DND-41 (cell line): ENCODE measurements around the gene COPZ1.

Experiments
- ATAC-seq: fragments of 200-7000 bp; cut with Tn5 transposase; 3 replicates; pipeline ENCODE4 v1.9.1; 2021; ENCODE audit warnings: low read depth; ENCODE audit not compliant: insufficient read depth
- DNase-seq: peaks from one replicate; pipeline ENCODE4 v3.0.0-alpha.2; 2020
- H2AFZ ChIP-seq: 2 replicates; pipeline ENCODE4 v1.6.0; 2012; ENCODE audit warnings: low read depth, low read length
- H3K27ac ChIP-seq: 2 replicates; pipeline ENCODE4 v1.5.1; 2012; ENCODE audit warnings: low read length, inconsistent platforms
- H3K27me3 ChIP-seq: fragments of 200-600 bp; sonication (generic); 2 replicates; pipeline ENCODE4 v1.6.0; 2012; ENCODE audit warnings: low read length, mild to moderate bottlenecking, inconsistent platforms; ENCODE audit not compliant: insufficient read depth, poor library complexity
- H3K36me3 ChIP-seq: 2 replicates; pipeline ENCODE4 v1.5.1; 2012; ENCODE audit warnings: low read length, inconsistent platforms; ENCODE audit not compliant: insufficient read depth
- H3K4me1 ChIP-seq: 2 replicates; pipeline ENCODE4 v1.5.1; 2012; ENCODE audit warnings: mild to moderate bottlenecking, low read length; ENCODE audit not compliant: insufficient read depth
- H3K4me2 ChIP-seq: 2 replicates; pipeline ENCODE4 v1.6.0; 2012; ENCODE audit warnings: mild to moderate bottlenecking, moderate library complexity, low read length, inconsistent platforms; ENCODE audit not compliant: insufficient read depth
- H3K4me3 ChIP-seq, 2 experiments: fragments of 200-600 bp in 1 of 2; shearing (Covaris generic) in 1 of 2; 2 replicates each; pipeline ENCODE4 v1.5.1; 2012 to 2016; ENCODE audit warnings: inconsistent platforms in 2 of 2, low read length in 2 of 2, mild to moderate bottlenecking in 2 of 2, low read depth in 1 of 2, moderate library complexity in 1 of 2
- H3K79me2 ChIP-seq: 2 replicates; pipeline ENCODE4 v1.6.0; 2012; ENCODE audit warnings: low read length, inconsistent platforms; ENCODE audit not compliant: insufficient read depth
- H3K9ac ChIP-seq: 2 replicates; pipeline ENCODE4 v1.6.0; 2012; ENCODE audit warnings: low read depth, mild to moderate bottlenecking, inconsistent platforms, low read length, moderate library complexity
- H3K9me3 ChIP-seq: 2 replicates; pipeline ENCODE4 v1.5.1; 2012; ENCODE audit warnings: low read length, moderate library complexity, mild to moderate bottlenecking, inconsistent platforms; ENCODE audit not compliant: insufficient read depth, severe bottlenecking
- H4K20me1 ChIP-seq: 2 replicates; pipeline ENCODE4 v1.6.0; 2012; ENCODE audit warnings: low read length; ENCODE audit not compliant: insufficient read depth
- CTCF ChIP-seq: IDR thresholded peaks from 2 replicates; pipeline ENCODE4 v1.5.1; 2012; ENCODE audit warnings: borderline replicate concordance, low read length, moderate library complexity, mild to moderate bottlenecking; ENCODE audit not compliant: poor library complexity, severe bottlenecking; ENCODE audit errors: extremely low read depth
- EZH2 ChIP-seq: IDR thresholded peaks from 3 replicates; pipeline ENCODE4 v1.6.1; 2012; ENCODE audit warnings: borderline replicate concordance, low read depth, mild to moderate bottlenecking, moderate library complexity, low read length, inconsistent platforms; ENCODE audit not compliant: severe bottlenecking

The COPZ1 gene

GRCh38 chr12:54328595-54329337, 3.8 kb downstream of the COPZ1 start:
- H3K4me1 ChIP-seq: peaks cover 19% of the 10 kb centered on the region
- H3K36me3 ChIP-seq: peaks cover 8% of the 10 kb centered on the region
- H3K27ac ChIP-seq: no peak overlapping the region
- H3K9ac ChIP-seq: no peak overlapping the region
- H3K4me2 ChIP-seq: no peak overlapping the region
- H4K20me1 ChIP-seq: no peaks in the 10 kb centered on the region
- TF ChIP-seq EZH2 (no peak), CTCF (no peak)
- DNase-seq (no peak), ATAC-seq (no peak)
- no peak overlapping the region for H3K4me3 ChIP-seq
- H2AFZ ChIP-seq: no peak overlapping the region
- peaks cover 72% of the 10 kb centered on the region for H3K79me2 ChIP-seq
- no peaks in the 10 kb centered on the region for H3K9me3 ChIP-seq
- no peaks in the 10 kb centered on the region for H3K27me3 ChIP-seq

- Histone ChIP-seq H3K4me1 (peaks cover 12% of the 10 kb centered on the region), H3K9me3 (no peaks in the 10 kb centered on the region), H3K4me3 (no peak overlapping the region), H3K36me3 (peaks cover 8% of the 10 kb centered on the region), H3K27me3 (no peaks in the 10 kb centered on the region), H4K20me1 (no peaks in the 10 kb centered on the region), H3K9ac (no peak overlapping the region), H2AFZ (no peak overlapping the region), H3K4me2 (no peak overlapping the region), H3K79me2 (peaks cover 78% of the 10 kb centered on the region), H3K27ac (no peak overlapping the region)
- DNase-seq (no peak), ATAC-seq (no peak)
- no peak for TF ChIP-seq EZH2
- no peak for TF ChIP-seq CTCF
Measured at GRCh38 chr12:54329759-54330158, 4.8 kb downstream of the COPZ1 start.

DNA sequence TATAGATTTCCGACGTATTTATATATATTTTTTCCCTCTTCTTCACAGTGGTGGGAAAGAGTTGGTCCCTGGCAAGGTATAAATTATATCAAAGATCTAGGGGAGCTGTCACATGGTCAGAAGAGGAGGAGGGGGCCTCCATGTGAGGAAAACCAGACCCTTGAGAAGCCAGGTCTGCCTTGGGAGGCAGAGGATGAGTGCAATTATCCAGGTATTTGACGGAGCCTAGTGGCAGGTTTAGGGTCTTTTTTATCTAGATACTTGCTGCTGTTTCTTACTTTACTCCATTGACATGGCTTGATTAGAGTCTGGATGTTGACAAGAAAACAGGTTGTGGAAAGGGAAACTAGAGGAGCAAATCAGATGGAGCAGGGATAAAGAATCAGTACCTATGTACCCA, 5.5 kb downstream of the COPZ1 start:
- H3K4me1 ChIP-seq: peaks cover 11% of the 10 kb centered on the region
- H3K9ac ChIP-seq: no peak overlapping the region
- no peak overlapping the region for H3K4me3 ChIP-seq

More for the DNA sequence above, 5.5 kb downstream of the COPZ1 start:
- H3K27me3 ChIP-seq: no peaks in the 10 kb centered on the region
- H4K20me1 ChIP-seq: no peaks in the 10 kb centered on the region
- H3K27ac ChIP-seq: no peak overlapping the region
- H3K36me3 ChIP-seq: peaks cover 8% of the 10 kb centered on the region
- H3K79me2 ChIP-seq: peaks cover 78% of the 10 kb centered on the region
- TF ChIP-seq EZH2: no peak
- TF ChIP-seq CTCF: no peak
- no peaks in the 10 kb centered on the region for H3K9me3 ChIP-seq
- H2AFZ ChIP-seq: no peak overlapping the region
- DNase-seq: no peak
- ATAC-seq: no peak
- no peak overlapping the region for H3K4me2 ChIP-seq
